IMR-90 (cell line): ENCODE measurements around the gene CD151.

Experiments used
- CEBPB ChIP-seq: IDR thresholded peaks from 2 replicates; pipeline ENCODE4 v1.6.1; 2012; ENCODE audit warnings: low read depth, low read length, improper control_type of control experiment
- CHD1 ChIP-seq: IDR thresholded peaks from 2 replicates; pipeline ENCODE4 v1.6.1; 2012; ENCODE audit warnings: low read depth, low read length, improper control_type of control experiment
- MAZ ChIP-seq: IDR thresholded peaks from 2 replicates; pipeline ENCODE4 v1.6.1; 2012; ENCODE audit warnings: low read depth, mild to moderate bottlenecking, low read length, improper control_type of control experiment, moderate library complexity, borderline replicate concordance
- MXI1 ChIP-seq: IDR thresholded peaks from 2 replicates; pipeline ENCODE4 v1.6.1; 2012; ENCODE audit warnings: low read depth, mild to moderate bottlenecking, low read length, moderate library complexity, borderline replicate concordance
- NFE2L2 ChIP-seq: fragments of 150-350 bp; IDR thresholded peaks from 2 replicates; pipeline ENCODE4 v1.6.1; 2016; ENCODE audit warnings: low read depth, mild to moderate bottlenecking, low read length
- POLR2A ChIP-seq: IDR thresholded peaks from 2 replicates; pipeline ENCODE4 v1.6.1; 2012; ENCODE audit warnings: mild to moderate bottlenecking, low read depth, low read length
- RAD21 ChIP-seq: IDR thresholded peaks from 2 replicates; pipeline ENCODE4 v1.6.1; 2012; ENCODE audit warnings: low read length, improper control_type of control experiment
- RCOR1 ChIP-seq: IDR thresholded peaks from 2 replicates; pipeline ENCODE4 v1.6.1; 2012; ENCODE audit warnings: mild to moderate bottlenecking, low read length, improper control_type of control experiment; ENCODE audit not compliant: insufficient replicate concordance
- RFX5 ChIP-seq: IDR thresholded peaks from 2 replicates; pipeline ENCODE4 v1.8.0; 2012; ENCODE audit warnings: low read depth, mild to moderate bottlenecking, low read length, moderate library complexity
- TF ChIP-seq, protein P1 (sequence below): conservative IDR thresholded peaks from 2 replicates; pipeline ENCODE4 v1.5.1; 2012; ENCODE audit warnings: mild to moderate bottlenecking, low read depth, low read length, improper control_type of control experiment
- TF ChIP-seq, protein P2 (sequence below): fragments of 150-350 bp; IDR thresholded peaks from 2 replicates; pipeline ENCODE4 v1.6.1; 2017; ENCODE audit warnings: mild to moderate bottlenecking, antibody characterized with exemption, low read length, low read depth
- TF ChIP-seq, protein P3 (sequence below): fragments of 150-350 bp; IDR thresholded peaks from 2 replicates; pipeline ENCODE4 v1.6.1; 2016; ENCODE audit warnings: low read depth, mild to moderate bottlenecking, low read length, moderate library complexity, borderline replicate concordance

DNA sequence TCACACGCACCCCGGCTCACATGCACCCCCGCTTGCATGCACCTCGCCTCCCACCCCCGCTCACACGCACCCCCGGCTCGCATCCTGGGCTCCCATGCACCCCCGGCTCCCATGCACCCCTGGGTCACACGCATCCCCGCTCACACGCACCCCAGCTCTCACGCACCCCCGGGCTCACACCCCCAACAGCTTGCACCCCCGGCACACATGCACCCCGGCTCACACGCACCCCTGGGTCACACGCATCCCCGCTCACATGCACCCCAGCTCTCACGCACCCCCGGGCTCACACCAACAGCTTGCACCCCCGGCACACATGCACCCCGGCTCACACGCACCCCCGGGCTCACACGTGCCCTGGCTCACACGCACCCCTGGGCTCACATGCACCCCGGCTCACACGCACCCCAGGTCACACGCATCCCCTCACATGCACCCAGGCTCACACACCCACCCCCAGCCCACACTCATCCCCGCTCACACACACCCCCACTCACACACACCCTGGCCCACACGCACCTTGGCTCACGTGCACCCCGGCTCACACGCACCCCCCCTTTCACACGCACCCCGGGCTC lies 26.1 kb downstream of the CD151 start:
- TF ChIP-seq, protein P1, sequence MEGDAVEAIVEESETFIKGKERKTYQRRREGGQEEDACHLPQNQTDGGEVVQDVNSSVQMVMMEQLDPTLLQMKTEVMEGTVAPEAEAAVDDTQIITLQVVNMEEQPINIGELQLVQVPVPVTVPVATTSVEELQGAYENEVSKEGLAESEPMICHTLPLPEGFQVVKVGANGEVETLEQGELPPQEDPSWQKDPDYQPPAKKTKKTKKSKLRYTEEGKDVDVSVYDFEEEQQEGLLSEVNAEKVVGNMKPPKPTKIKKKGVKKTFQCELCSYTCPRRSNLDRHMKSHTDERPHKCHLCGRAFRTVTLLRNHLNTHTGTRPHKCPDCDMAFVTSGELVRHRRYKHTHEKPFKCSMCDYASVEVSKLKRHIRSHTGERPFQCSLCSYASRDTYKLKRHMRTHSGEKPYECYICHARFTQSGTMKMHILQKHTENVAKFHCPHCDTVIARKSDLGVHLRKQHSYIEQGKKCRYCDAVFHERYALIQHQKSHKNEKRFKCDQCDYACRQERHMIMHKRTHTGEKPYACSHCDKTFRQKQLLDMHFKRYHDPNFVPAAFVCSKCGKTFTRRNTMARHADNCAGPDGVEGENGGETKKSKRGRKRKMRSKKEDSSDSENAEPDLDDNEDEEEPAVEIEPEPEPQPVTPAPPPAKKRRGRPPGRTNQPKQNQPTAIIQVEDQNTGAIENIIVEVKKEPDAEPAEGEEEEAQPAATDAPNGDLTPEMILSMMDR = no peak
- TF ChIP-seq MXI1 = no peak
- no peak for TF ChIP-seq POLR2A
- TF ChIP-seq, protein P2, sequence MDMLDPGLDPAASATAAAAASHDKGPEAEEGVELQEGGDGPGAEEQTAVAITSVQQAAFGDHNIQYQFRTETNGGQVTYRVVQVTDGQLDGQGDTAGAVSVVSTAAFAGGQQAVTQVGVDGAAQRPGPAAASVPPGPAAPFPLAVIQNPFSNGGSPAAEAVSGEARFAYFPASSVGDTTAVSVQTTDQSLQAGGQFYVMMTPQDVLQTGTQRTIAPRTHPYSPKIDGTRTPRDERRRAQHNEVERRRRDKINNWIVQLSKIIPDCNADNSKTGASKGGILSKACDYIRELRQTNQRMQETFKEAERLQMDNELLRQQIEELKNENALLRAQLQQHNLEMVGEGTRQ = no peak
- no peak for TF ChIP-seq RAD21
- TF ChIP-seq RCOR1 = no peak
- no peak for TF ChIP-seq RFX5
- no peak for TF ChIP-seq NFE2L2
- no peak for TF ChIP-seq MAZ
- no peak for TF ChIP-seq CEBPB
- TF ChIP-seq CHD1 = no peak
- TF ChIP-seq, protein P3, sequence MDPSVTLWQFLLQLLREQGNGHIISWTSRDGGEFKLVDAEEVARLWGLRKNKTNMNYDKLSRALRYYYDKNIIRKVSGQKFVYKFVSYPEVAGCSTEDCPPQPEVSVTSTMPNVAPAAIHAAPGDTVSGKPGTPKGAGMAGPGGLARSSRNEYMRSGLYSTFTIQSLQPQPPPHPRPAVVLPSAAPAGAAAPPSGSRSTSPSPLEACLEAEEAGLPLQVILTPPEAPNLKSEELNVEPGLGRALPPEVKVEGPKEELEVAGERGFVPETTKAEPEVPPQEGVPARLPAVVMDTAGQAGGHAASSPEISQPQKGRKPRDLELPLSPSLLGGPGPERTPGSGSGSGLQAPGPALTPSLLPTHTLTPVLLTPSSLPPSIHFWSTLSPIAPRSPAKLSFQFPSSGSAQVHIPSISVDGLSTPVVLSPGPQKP = no peak
